HepG2 (cell line): ENCODE measurements around the gene PARVB. TPM values are rescaled to one million over a fixed set of nuclear protein-coding genes. Genes with fewer than 3 reads are reported as not detected.

Experiments used
- ATF7 ChIP-seq, 2 experiments: fragments of 450-650 bp in 1 of 2; sonication (generic) in 1 of 2; formaldehyde crosslinking in 1 of 2; IDR thresholded peaks; 2 replicates each; pipeline versions ENCODE4 v1.4.0 to v1.6.1; 2016 to 2020; ENCODE audit warnings: antibody characterized with exemption in 1 of 2, mild to moderate bottlenecking in 1 of 2, missing genetic modification reagents in 1 of 2
- RBM39 ChIP-seq: fragments of 200-400 bp; formaldehyde crosslinking; IDR thresholded peaks from one replicate; pipeline ENCODE4 v1.6.1; 2018; ENCODE audit warnings: antibody characterized with exemption, mild to moderate bottlenecking, low read depth, low read length; ENCODE audit not compliant: poor library complexity, severe bottlenecking
- ZNF557 ChIP-seq: sonication (generic); formaldehyde crosslinking; IDR thresholded peaks from 2 replicates; pipeline ENCODE4 v1.4.0; 2020; ENCODE audit warnings: missing genetic modification reagents
- ZNF639 ChIP-seq: conservative IDR thresholded peaks from 2 replicates; pipeline ENCODE4 v1.6.1; 2018; ENCODE audit warnings: missing genetic modification reagents
- ZNF839 ChIP-seq: sonication (generic); formaldehyde crosslinking; IDR thresholded peaks from 2 replicates; pipeline ENCODE4 v1.4.0; 2020; ENCODE audit warnings: missing genetic modification reagents, mild to moderate bottlenecking, borderline replicate concordance
- polyA plus RNA-seq, 8 experiments: library from polyadenylated mRNA; depleted of rRNA in 3 of 8; stranded (reverse) in 7 of 8; unstranded in 1 of 8; fragments of >200 nt; fragmentation: Illumina TruSeq in 4 of 8; extraction: Trizol in 4 of 8; gene quantifications; 2 replicates each; pipeline versions ENCODE4 v1.2.1 to v1.2.3, GENCODE V29; 2011 to 2016; ENCODE audit warnings: low read depth in 4 of 8, missing spikeins in 1 of 8, mixed read lengths in 1 of 8; ENCODE audit not compliant: insufficient read depth in 1 of 8
- total RNA-seq, 5 experiments: library from RNA; depleted of rRNA; stranded (reverse); fragments of >200 nt; fragmentation: Illumina TruSeq; extraction: Trizol; gene quantifications; 2 replicates each; pipeline ENCODE4 v1.2.3, GENCODE V29; 2016; ENCODE audit warnings: low read depth in 1 of 5
- TF ChIP-seq, protein P1 (sequence below): sonication (generic); formaldehyde crosslinking; IDR thresholded peaks from 2 replicates; pipeline ENCODE4 v1.9.0; 2021; ENCODE audit warnings: missing genetic modification reagents, borderline replicate concordance
- TF ChIP-seq, protein P2 (sequence below): sonication (generic); formaldehyde crosslinking; IDR thresholded peaks from 2 replicates; pipeline ENCODE4 v1.8.0; 2022; ENCODE audit warnings: low read depth, missing genetic modification reagents

Gene PARVB
- total and polyA plus RNA-seq, 2 of the 13 experiments (the other 11 are each of a cell fraction or from before 2014, with no cell fraction given) = 0.11 to 0.15 TPM

- TF ChIP-seq, protein P1, sequence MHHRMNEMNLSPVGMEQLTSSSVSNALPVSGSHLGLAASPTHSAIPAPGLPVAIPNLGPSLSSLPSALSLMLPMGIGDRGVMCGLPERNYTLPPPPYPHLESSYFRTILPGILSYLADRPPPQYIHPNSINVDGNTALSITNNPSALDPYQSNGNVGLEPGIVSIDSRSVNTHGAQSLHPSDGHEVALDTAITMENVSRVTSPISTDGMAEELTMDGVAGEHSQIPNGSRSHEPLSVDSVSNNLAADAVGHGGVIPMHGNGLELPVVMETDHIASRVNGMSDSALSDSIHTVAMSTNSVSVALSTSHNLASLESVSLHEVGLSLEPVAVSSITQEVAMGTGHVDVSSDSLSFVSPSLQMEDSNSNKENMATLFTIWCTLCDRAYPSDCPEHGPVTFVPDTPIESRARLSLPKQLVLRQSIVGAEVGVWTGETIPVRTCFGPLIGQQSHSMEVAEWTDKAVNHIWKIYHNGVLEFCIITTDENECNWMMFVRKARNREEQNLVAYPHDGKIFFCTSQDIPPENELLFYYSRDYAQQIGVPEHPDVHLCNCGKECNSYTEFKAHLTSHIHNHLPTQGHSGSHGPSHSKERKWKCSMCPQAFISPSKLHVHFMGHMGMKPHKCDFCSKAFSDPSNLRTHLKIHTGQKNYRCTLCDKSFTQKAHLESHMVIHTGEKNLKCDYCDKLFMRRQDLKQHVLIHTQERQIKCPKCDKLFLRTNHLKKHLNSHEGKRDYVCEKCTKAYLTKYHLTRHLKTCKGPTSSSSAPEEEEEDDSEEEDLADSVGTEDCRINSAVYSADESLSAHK (CRISPR knock-in tag) = no peak
- TF ChIP-seq ZNF639 (CRISPR knock-in tag) (no peak), ZNF557 (CRISPR knock-in tag) (no peak), ATF7 (IDR thresholded peaks at IDR 0.05) (no peak), ATF7 (CRISPR knock-in tag; IDR thresholded peaks at IDR 0.05) (no peak), RBM39 (no peak), ZNF839 (CRISPR knock-in tag) (no peak)
- TF ChIP-seq, protein P2, sequence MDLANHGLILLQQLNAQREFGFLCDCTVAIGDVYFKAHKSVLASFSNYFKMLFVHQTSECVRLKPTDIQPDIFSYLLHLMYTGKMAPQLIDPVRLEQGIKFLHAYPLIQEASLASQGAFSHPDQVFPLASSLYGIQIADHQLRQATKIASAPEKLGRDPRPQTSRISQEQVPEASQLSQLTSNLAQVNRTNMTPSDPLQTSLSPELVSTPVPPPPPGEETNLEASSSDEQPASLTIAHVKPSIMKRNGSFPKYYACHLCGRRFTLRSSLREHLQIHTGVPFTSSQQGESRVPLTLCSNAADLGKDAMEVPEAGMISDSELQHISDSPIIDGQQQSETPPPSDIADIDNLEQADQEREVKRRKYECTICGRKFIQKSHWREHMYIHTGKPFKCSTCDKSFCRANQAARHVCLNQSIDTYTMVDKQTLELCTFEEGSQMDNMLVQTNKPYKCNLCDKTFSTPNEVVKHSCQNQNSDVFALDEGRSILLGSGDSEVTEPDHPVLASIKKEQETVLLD (CRISPR knock-in tag) = no peak
Observed at GRCh38 chr22:43995057-43995685, 28.9 kb upstream of the PARVB start (continued).
